ENCODE results near the gene TMEM222.

The TMEM222 gene

GRCh38 chr1:27306892-27307761, 14.8 kb upstream of the TMEM222 start:
- no peak for DNase-seq (ENCODE audit: low spot score)

GRCh38 chr1:27307874-27308598, 13.9 kb upstream of the TMEM222 start:
- DNase-seq (ENCODE audit: low spot score) = no peak

GRCh38 chr1:27314169-27314568, 7.8 kb upstream of the TMEM222 start:
- DNase-seq (ENCODE audit: low spot score) = no peak

GRCh38 chr1:27314737-27315136, 7.2 kb upstream of the TMEM222 start:
- DNase-seq (ENCODE audit: low spot score) = no peak

GRCh38 chr1:27316860-27317259, 5.1 kb upstream of the TMEM222 start:
- no peak for DNase-seq (ENCODE audit: low spot score)

- no peak for DNase-seq (ENCODE audit: low spot score)
These were observed 3.8 kb upstream of the TMEM222 start for GRCh38 chr1:27318136-27318535.

GRCh38 chr1:27318596-27318995, 3.4 kb upstream of the TMEM222 start:
- DNase-seq (ENCODE audit: low spot score) = no peak

- no peak for DNase-seq (ENCODE audit: low spot score)
These were observed 742 bp downstream of the TMEM222 start for GRCh38 chr1:27322569-27323240.

- DNase-seq (ENCODE audit: low spot score) = no peak
These were observed 3.3 kb downstream of the TMEM222 start for GRCh38 chr1:27325286-27325685.

- no peak for DNase-seq (ENCODE audit: low spot score)
These were observed 6.0 kb downstream of the TMEM222 start for GRCh38 chr1:27327964-27328363.

GRCh38 chr1:27330786-27331185, 8.8 kb downstream of the TMEM222 start:
- no peak for DNase-seq (ENCODE audit: low spot score)

- no peak for DNase-seq (ENCODE audit: low spot score)
These were observed 9.5 kb downstream of the TMEM222 start for GRCh38 chr1:27331426-27331825.

GRCh38 chr1:27331922-27332321, 10.0 kb downstream of the TMEM222 start:
- no peak for DNase-seq (ENCODE audit: low spot score)

- DNase-seq (ENCODE audit: low spot score) = peak; percentile 82
These were observed 10.7 kb downstream of the TMEM222 start for GRCh38 chr1:27332536-27333281.

GRCh38 chr1:27333717-27334279, 11.8 kb downstream of the TMEM222 start:
- no peak for DNase-seq (ENCODE audit: low spot score)

GRCh38 chr1:27335506-27336422, 13.8 kb downstream of the TMEM222 start:
- DNase-seq (ENCODE audit: low spot score) = no peak

GRCh38 chr1:27336756-27337155, 14.8 kb downstream of the TMEM222 start:
- no peak for DNase-seq (ENCODE audit: low spot score)

GRCh38 chr1:27338751-27339150, 16.8 kb downstream of the TMEM222 start:
- no peak for DNase-seq (ENCODE audit: low spot score)

GRCh38 chr1:27339213-27339612, 17.2 kb downstream of the TMEM222 start:
- no peak for DNase-seq (ENCODE audit: low spot score)

- no peak for DNase-seq (ENCODE audit: low spot score)
These were observed 19.7 kb downstream of the TMEM222 start, which contains the start of gene SYTL1 for GRCh38 chr1:27341525-27342252. Gene SYTL1, plus strand, starts transcription at chr1:27342022. Its CDS starts 3,313 bp downstream, at chr1:27345335.

All from HuH-7.5 (cell line).